GM12878 (cell line): ENCODE data around the gene HOXD1. TPM values are rescaled to one million over a fixed set of nuclear protein-coding genes. Genes with fewer than 3 reads are reported as not detected.

Experiments
- ATAC-seq: fragments of 200-7000 bp; cut with Tn5 transposase; 3 replicates; pipeline ENCODE4 v1.9.1; 2020; ENCODE audit warnings: mild to moderate bottlenecking, moderate library complexity
- BruUV-seq: library from RNA; stranded (reverse); fragments of 400-500 nt; replicated peaks from 2 replicates; lab custom pipeline; 2021; lab: Mats Ljungman, UMichigan
- CTCF ChIA-PET: fragments of 300-600 bp; sonication (Branson Sonifier 250); formaldehyde crosslinking; extraction: SDS; loops from one replicate; lab custom pipeline; 2021; ENCODE audit warnings: inconsistent platforms; lab: Yijun Ruan, JAX
- POLR2A ChIA-PET: fragments of 350-600 bp; formaldehyde crosslinking; extraction: SDS; loops from one replicate; lab custom pipeline; 2021; ENCODE audit warnings: inconsistent platforms; lab: Charles Lee
- RAD21 ChIA-PET: fragments of 300-600 bp; sonication (Branson Sonifier 250); formaldehyde crosslinking; loops from one replicate; lab custom pipeline; 2023; ENCODE audit warnings: antibody characterized with exemption; ENCODE audit not compliant: unreplicated experiment; lab: Charles Lee
- SMC1A ChIA-PET: fragments of 300-600 bp; sonication (Branson Sonifier 250); formaldehyde crosslinking; loops from one replicate; lab custom pipeline; 2023; ENCODE audit not compliant: unreplicated experiment, uncharacterized antibody; lab: Charles Lee
- DNase-seq: peaks from one replicate; pipeline ENCODE4 v3.0.0-alpha.2; 2011; ENCODE audit warnings: low read depth, low spot score
- FAIRE-seq: peaks from 3 replicates; lab custom pipeline; 2011; peaks lifted over from hg19 to GRCh38; lab: Jason Lieb, UNC
- H2AFZ ChIP-seq: 2 replicates; pipeline ENCODE4 v1.6.0; 2011; ENCODE audit warnings: low read depth, low read length, control low read depth; ENCODE audit not compliant: control insufficient read depth
- H3K27ac ChIP-seq: 2 replicates; pipeline ENCODE4 v1.5.1; 2011; ENCODE audit warnings: control low read depth; ENCODE audit not compliant: control insufficient read depth, insufficient read depth
- H3K27me3 ChIP-seq, 2 experiments: replicated peaks in 1 of 2; 2 replicates each; pipeline versions ENCODE4 v1.6.0 to v1.6.1; 2011; ENCODE audit warnings: low read length in 1 of 2; ENCODE audit not compliant: control insufficient read depth in 2 of 2, insufficient read depth in 2 of 2
- H3K36me3 ChIP-seq, 2 experiments: 2 replicates each; pipeline ENCODE4 v1.5.1; 2011; ENCODE audit warnings: low read length in 1 of 2; ENCODE audit not compliant: control insufficient read depth in 2 of 2, insufficient read depth in 2 of 2
- H3K4me1 ChIP-seq: 2 replicates; pipeline ENCODE4 v1.6.1; 2011; ENCODE audit warnings: mild to moderate bottlenecking, low read length, moderate library complexity, mixed read lengths; ENCODE audit not compliant: control insufficient read depth, insufficient read depth
- H3K4me2 ChIP-seq: 2 replicates; pipeline ENCODE4 v1.6.0; 2011; ENCODE audit warnings: control low read depth; ENCODE audit not compliant: control insufficient read depth, insufficient read depth
- H3K4me3 ChIP-seq: fragments of 200-600 bp; sonication (generic); 2 replicates; pipeline ENCODE4 v1.5.1; 2016
- H3K79me2 ChIP-seq: 2 replicates; pipeline ENCODE4 v1.6.0; 2011; ENCODE audit warnings: low read length; ENCODE audit not compliant: control insufficient read depth, insufficient read depth
- H3K9ac ChIP-seq: 2 replicates; pipeline ENCODE4 v1.8.0; 2011; ENCODE audit warnings: low read length, control low read depth, mixed read lengths; ENCODE audit not compliant: control insufficient read depth, insufficient read depth
- H3K9me3 ChIP-seq: replicated peaks from 3 replicates; pipeline ENCODE4 v1.5.1; 2011; ENCODE audit warnings: mild to moderate bottlenecking, low read length; ENCODE audit not compliant: control insufficient read depth, insufficient read depth
- H4K20me1 ChIP-seq: 2 replicates; pipeline ENCODE4 v1.6.0; 2011; ENCODE audit not compliant: control insufficient read depth, insufficient read depth
- CREM ChIP-seq: IDR thresholded peaks from 2 replicates; pipeline ENCODE4 v1.6.1; 2014; ENCODE audit warnings: antibody characterized with exemption, low read depth
- IRF4 ChIP-seq: IDR thresholded peaks from 2 replicates; pipeline ENCODE4 v1.6.1; 2011; ENCODE audit warnings: low read depth, low read length
- JUNB ChIP-seq: IDR thresholded peaks from 2 replicates; pipeline ENCODE4 v1.6.1; 2016; ENCODE audit warnings: antibody characterized with exemption, mild to moderate bottlenecking
- NFXL1 ChIP-seq: fragments of 450-650 bp; IDR thresholded peaks from 2 replicates; pipeline ENCODE4 v1.6.1; 2017; ENCODE audit warnings: antibody characterized with exemption, mild to moderate bottlenecking, borderline replicate concordance
- SIN3A ChIP-seq: IDR thresholded peaks from 2 replicates; pipeline ENCODE4 v1.6.1; 2012; ENCODE audit warnings: low read depth, low read length, improper control_type of control experiment
- SUPT20H ChIP-seq: IDR thresholded peaks from 2 replicates; pipeline ENCODE4 v1.6.1; 2011; ENCODE audit warnings: low read depth, mild to moderate bottlenecking, low read length, moderate library complexity, borderline replicate concordance; ENCODE audit not compliant: control insufficient read depth
- WGBS: methylation state at CpG from one replicate; pipeline ENCODE4 v1.1.6; 2016; ENCODE audit warnings: low lambda C conversion rate; ENCODE audit not compliant: insufficient replicate concordance, insufficient coverage; ENCODE audit errors: missing lambda C conversion rate; 5-methylcytosine and 5-hydroxymethylcytosine counted together
- in situ Hi-C: fragments of 300-500 bp; cut with MboI; formaldehyde crosslinking; loops from 9 replicates; pipeline ENCODE4 v1.14.3; 2018; ENCODE audit warnings: mixed read lengths
- intact Hi-C: fragments of 100-400 bp; cut with micrococcal nuclease; formaldehyde crosslinking; loops from one replicate; pipeline ENCODE4 v1.14.2; 2022; ENCODE audit not compliant: unreplicated experiment
- polyA plus RNA-seq, 11 experiments: library from polyadenylated mRNA; depleted of rRNA in 4 of 11; unstranded in 6 of 11; stranded (reverse) in 5 of 11; fragments of >200 nt; fragmentation: Nextera tagmentation in 4 of 11; fragmentation: Illumina TruSeq in 1 of 11; extraction: Ambion mirVana in 4 of 11; extraction: Trizol in 1 of 11; gene quantifications; 1 replicate in 1 of 11; 2 replicates in 10 of 11; pipeline versions ENCODE4 v1.2.1 to v1.2.3, GENCODE V29; 2011 to 2016; ENCODE audit warnings: inconsistent platforms in 2 of 11, missing spikeins in 2 of 11, low read depth in 1 of 11
- total RNA-seq, 4 experiments: library from RNA; depleted of rRNA in 3 of 4; stranded (reverse); fragments of >200 nt in 3 of 4; fragmentation: Illumina TruSeq in 1 of 4; extraction: Trizol in 1 of 4; gene quantifications; 2 replicates each; pipeline versions ENCODE4 v1.2.1 to v1.2.3, GENCODE V29; 2013 to 2021
- TF ChIP-seq, protein P1 (sequence below): fragments of 450-650 bp; formaldehyde crosslinking; IDR thresholded peaks from 2 replicates; pipeline ENCODE4 v1.4.0; 2020; ENCODE audit warnings: mild to moderate bottlenecking, moderate library complexity
- TF ChIP-seq, protein P2 (sequence below): fragments of 450-650 bp; IDR thresholded peaks from 2 replicates; pipeline ENCODE4 v1.6.1; 2017; ENCODE audit warnings: mild to moderate bottlenecking

HOXD1 gene
- total and polyA plus RNA-seq, 10 of the 15 experiments (the other 5 are each of a cell fraction or from before 2014, with no cell fraction given) = not detected

DNA sequence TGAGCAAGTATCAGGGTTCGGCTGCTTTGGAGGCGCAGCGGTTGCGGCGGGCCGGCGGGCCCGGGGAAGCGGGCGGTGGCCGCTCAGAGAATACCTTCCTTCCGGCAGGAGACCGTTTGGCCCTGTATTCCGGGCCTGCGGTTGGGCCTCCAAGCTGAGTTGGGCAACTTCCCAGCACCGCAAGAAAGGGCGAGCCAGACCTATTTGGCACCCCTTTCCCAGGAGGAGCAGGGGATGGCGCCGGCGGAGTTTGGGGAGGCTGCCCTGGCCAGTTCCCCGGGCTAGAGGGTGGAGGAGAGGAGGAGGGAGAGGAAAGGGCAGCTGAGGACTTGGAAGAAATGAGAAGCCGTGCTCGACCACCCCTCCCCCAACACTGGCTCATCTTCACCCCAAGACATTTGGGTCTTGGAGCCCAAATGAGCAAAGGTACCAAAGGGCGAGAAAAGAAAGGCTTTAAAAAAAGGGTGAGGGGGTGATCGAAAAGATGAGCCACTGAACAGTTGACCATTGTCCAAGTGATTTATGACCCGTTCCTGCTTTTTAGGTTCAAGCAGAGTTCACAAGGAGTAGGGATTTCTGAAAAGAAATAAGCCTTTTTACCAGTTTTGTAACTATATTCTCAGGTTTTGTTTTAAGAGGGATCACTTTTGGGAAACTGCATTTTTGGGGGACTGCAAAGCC, 23.0 kb upstream of the HOXD1 start:
- no peak for ATAC-seq
- H3K4me1 ChIP-seq = no peaks in the 10 kb centered on the region
- 42% methylated on average over 22 of the region's 26 CpGs for WGBS
- in situ Hi-C loops = no loop called here
- H4K20me1 ChIP-seq = no peaks in the 10 kb centered on the region
- SMC1A ChIA-PET = interaction anchor here (1.0 kb wide), 1 partner anchor 484 kb away, joined by 4 read pairs; no protein-coding TSS in a partner anchor
- no peak overlapping the region for H3K9ac ChIP-seq
- CTCF ChIA-PET = interaction anchor here (0.6 kb wide), 1 partner anchor 865 kb away, joined by 4 read pairs; no protein-coding TSS in a partner anchor
- no peak overlapping the region for H3K4me2 ChIP-seq
- POLR2A ChIA-PET = no interaction called here
- H3K9me3 ChIP-seq = peaks cover 2% of the 10 kb centered on the region; the same call in 2 of the 3 replicates
- intact Hi-C loops = no loop called here
- no peaks in the 10 kb centered on the region; a peak in 1 of 4 replicates for H3K36me3 ChIP-seq
- H3K27me3 ChIP-seq = peaks cover 18 to 20% of the 10 kb centered on the region in 2 experiments
- H2AFZ ChIP-seq = no peak overlapping the region
- no peak for DNase-seq
- no TSS peak for BruUV-seq
- no peak overlapping the region for H3K27ac ChIP-seq
- no peak overlapping the region for H3K4me3 ChIP-seq
- RAD21 ChIA-PET = no interaction called here
- FAIRE-seq = no peak
- no peaks in the 10 kb centered on the region for H3K79me2 ChIP-seq
- TF ChIP-seq SIN3A (no peak), NFXL1 (no peak), CREM (no peak)
- TF ChIP-seq, all 136 proteins: peak for 0

DNA sequence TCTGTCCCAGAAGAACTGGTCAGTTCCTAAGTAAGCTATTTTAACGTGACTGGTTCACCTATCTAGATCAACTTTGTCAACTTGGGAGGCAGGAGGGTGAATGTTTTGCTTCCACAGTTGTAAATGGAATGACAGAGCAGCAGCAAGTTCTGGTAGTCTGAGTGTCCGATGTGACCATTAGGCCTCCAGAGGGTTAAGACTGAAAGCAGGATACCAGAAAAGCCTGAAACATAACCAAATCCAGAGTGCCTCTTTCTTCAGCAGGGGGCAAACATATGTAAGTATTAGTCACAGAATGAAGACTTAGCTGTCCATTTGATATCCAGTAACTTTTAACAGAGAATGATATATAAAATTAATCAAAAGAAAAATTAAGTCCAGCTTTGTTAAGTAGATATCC, 22.2 kb upstream of the HOXD1 start:
- Histone ChIP-seq H4K20me1 (no peaks in the 10 kb centered on the region), H2AFZ (no peak overlapping the region), H3K9ac (no peak overlapping the region), H3K27me3 (peaks cover 18 to 22% of the 10 kb centered on the region in 2 experiments), H3K27ac (no peak overlapping the region), H3K4me3 (no peak overlapping the region), H3K79me2 (no peaks in the 10 kb centered on the region), H3K4me1 (no peaks in the 10 kb centered on the region), H3K9me3 (peaks cover 2% of the 10 kb centered on the region; the same call in 2 of the 3 replicates), H3K36me3 (no peaks in the 10 kb centered on the region; a peak in 1 of 4 replicates), H3K4me2 (no peak overlapping the region)
- CTCF ChIA-PET = interaction anchor here (0.6 kb wide), 1 partner anchor 865 kb away, joined by 4 read pairs; no protein-coding TSS in a partner anchor
- no peak for ATAC-seq
- intact Hi-C loops (no loop called here), in situ Hi-C loops (no loop called here)
- no peak for FAIRE-seq
- no peak for DNase-seq
- WGBS = 0% methylated on average over 2 of the region's 2 CpGs
- SMC1A ChIA-PET = interaction anchor here (1.0 to 1.3 kb wide), 2 partner anchors 388 to 484 kb away, joined by 3 to 4 read pairs; no protein-coding TSS in a partner anchor
- RAD21 ChIA-PET = interaction anchor here (1.4 kb wide), 1 partner anchor 289 kb away, joined by 3 read pairs; no protein-coding TSS in a partner anchor
- POLR2A ChIA-PET = no interaction called here
- BruUV-seq = no TSS peak
- TF ChIP-seq JUNB (no peak), IRF4 (no peak), SUPT20H (no peak)
- TF ChIP-seq, protein P1, sequence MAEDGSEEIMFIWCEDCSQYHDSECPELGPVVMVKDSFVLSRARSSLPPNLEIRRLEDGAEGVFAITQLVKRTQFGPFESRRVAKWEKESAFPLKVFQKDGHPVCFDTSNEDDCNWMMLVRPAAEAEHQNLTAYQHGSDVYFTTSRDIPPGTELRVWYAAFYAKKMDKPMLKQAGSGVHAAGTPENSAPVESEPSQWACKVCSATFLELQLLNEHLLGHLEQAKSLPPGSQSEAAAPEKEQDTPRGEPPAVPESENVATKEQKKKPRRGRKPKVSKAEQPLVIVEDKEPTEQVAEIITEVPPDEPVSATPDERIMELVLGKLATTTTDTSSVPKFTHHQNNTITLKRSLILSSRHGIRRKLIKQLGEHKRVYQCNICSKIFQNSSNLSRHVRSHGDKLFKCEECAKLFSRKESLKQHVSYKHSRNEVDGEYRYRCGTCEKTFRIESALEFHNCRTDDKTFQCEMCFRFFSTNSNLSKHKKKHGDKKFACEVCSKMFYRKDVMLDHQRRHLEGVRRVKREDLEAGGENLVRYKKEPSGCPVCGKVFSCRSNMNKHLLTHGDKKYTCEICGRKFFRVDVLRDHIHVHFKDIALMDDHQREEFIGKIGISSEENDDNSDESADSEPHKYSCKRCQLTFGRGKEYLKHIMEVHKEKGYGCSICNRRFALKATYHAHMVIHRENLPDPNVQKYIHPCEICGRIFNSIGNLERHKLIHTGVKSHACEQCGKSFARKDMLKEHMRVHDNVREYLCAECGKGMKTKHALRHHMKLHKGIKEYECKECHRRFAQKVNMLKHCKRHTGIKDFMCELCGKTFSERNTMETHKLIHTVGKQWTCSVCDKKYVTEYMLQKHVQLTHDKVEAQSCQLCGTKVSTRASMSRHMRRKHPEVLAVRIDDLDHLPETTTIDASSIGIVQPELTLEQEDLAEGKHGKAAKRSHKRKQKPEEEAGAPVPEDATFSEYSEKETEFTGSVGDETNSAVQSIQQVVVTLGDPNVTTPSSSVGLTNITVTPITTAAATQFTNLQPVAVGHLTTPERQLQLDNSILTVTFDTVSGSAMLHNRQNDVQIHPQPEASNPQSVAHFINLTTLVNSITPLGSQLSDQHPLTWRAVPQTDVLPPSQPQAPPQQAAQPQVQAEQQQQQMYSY (CRISPR knock-in tag) = no peak
- TF ChIP-seq, protein P2, sequence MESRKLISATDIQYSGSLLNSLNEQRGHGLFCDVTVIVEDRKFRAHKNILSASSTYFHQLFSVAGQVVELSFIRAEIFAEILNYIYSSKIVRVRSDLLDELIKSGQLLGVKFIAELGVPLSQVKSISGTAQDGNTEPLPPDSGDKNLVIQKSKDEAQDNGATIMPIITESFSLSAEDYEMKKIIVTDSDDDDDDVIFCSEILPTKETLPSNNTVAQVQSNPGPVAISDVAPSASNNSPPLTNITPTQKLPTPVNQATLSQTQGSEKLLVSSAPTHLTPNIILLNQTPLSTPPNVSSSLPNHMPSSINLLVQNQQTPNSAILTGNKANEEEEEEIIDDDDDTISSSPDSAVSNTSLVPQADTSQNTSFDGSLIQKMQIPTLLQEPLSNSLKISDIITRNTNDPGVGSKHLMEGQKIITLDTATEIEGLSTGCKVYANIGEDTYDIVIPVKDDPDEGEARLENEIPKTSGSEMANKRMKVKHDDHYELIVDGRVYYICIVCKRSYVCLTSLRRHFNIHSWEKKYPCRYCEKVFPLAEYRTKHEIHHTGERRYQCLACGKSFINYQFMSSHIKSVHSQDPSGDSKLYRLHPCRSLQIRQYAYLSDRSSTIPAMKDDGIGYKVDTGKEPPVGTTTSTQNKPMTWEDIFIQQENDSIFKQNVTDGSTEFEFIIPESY = no peak
